BJ (cell line): ENCODE measurements around the gene PEX14. TPM values are rescaled to one million over a fixed set of nuclear protein-coding genes. Genes with fewer than 3 reads are reported as not detected.

ENCODE experiments used
- CTCF ChIA-PET: fragments of 350-600 bp; formaldehyde crosslinking; extraction: SDS; loops from one replicate; lab custom pipeline; 2021; ENCODE audit warnings: antibody characterized with exemption, inconsistent platforms; lab: Yijun Ruan, JAX
- POLR2A ChIA-PET: fragments of 300-600 bp; sonication (Branson Sonifier 250); formaldehyde crosslinking; extraction: SDS; loops from one replicate; lab custom pipeline; 2021; ENCODE audit warnings: antibody characterized with exemption; lab: Charles Lee
- DNase-seq: peaks from one replicate; pipeline ENCODE4 v3.0.0-alpha.2; 2011; ENCODE audit warnings: low read depth
- H3K27me3 ChIP-seq: 2 replicates; pipeline ENCODE4 v1.6.0; 2011; ENCODE audit warnings: low read length; ENCODE audit not compliant: control insufficient read depth, insufficient read depth
- H3K36me3 ChIP-seq: 2 replicates; pipeline ENCODE4 v1.5.1; 2011; ENCODE audit warnings: low read length; ENCODE audit not compliant: control insufficient read depth, insufficient read depth
- H3K4me3 ChIP-seq: 2 replicates; pipeline ENCODE4 v1.5.1; 2011; ENCODE audit warnings: low read depth, mild to moderate bottlenecking, control low read depth, low read length
- CTCF ChIP-seq: IDR thresholded peaks from 2 replicates; pipeline ENCODE4 v1.5.1; 2011; ENCODE audit warnings: low read depth, mild to moderate bottlenecking, control low read depth, inconsistent platforms, low read length, moderate library complexity; ENCODE audit not compliant: insufficient read depth
- polyA plus RNA-seq: library from polyadenylated mRNA; depleted of rRNA; stranded (reverse); fragments of >200 nt; gene quantifications from 2 replicates; pipeline ENCODE4 v1.2.3, GENCODE V29; 2011

Gene PEX14
- polyA plus RNA-seq, 1 experiment = 10.1 TPM

- ChIA-PET CTCF (interaction anchor here (0.6 kb wide), 2 partner anchors 110 to 169 kb away, joined by 3 read pairs; no protein-coding TSS in a partner anchor), POLR2A (interaction anchor here (0.6 kb wide), 1 partner anchor 29 kb away, joined by 4 read pairs; no protein-coding TSS in a partner anchor)
- no peak for TF ChIP-seq CTCF
- DNase-seq = no peak
- Histone ChIP-seq H3K4me3 (no peak overlapping the region), H3K36me3 (peaks cover 2% of the 10 kb centered on the region; the same call in 1 of the 2 replicates), H3K27me3 (no peaks in the 10 kb centered on the region)
Observed at GRCh38 chr1:10601342-10602070, 126.8 kb downstream of the PEX14 start.

- no peaks in the 10 kb centered on the region for H3K27me3 ChIP-seq
- no peak overlapping the region for H3K4me3 ChIP-seq
- TF ChIP-seq CTCF = no peak
- no peak for DNase-seq
- POLR2A ChIA-PET = no interaction called here
- H3K36me3 ChIP-seq = peaks cover 2% of the 10 kb centered on the region; the same call in 1 of the 2 replicates
- CTCF ChIA-PET = interaction anchor here (0.6 kb wide), 1 partner anchor 109 kb away, joined by 3 read pairs; no protein-coding TSS in a partner anchor
Observed at GRCh38 chr1:10602936-10603335, 128.2 kb downstream of the PEX14 start.

- H3K27me3 ChIP-seq = no peaks in the 10 kb centered on the region
- no peak for DNase-seq
- no peak for TF ChIP-seq CTCF
- H3K4me3 ChIP-seq = no peak overlapping the region
- ChIA-PET POLR2A (no interaction called here), CTCF (no interaction called here)
- H3K36me3 ChIP-seq = peaks cover 2% of the 10 kb centered on the region; the same call in 1 of the 2 replicates
Observed at GRCh38 chr1:10604966-10605365, 130.2 kb downstream of the PEX14 start.

- POLR2A ChIA-PET = no interaction called here
Observed at GRCh38 chr1:10606064-10606463, 131.3 kb downstream of the PEX14 start.

More at GRCh38 chr1:10606064-10606463, 131.3 kb downstream of the PEX14 start:
- peaks cover 2% of the 10 kb centered on the region; the same call in 1 of the 2 replicates for H3K36me3 ChIP-seq
- CTCF ChIA-PET = no interaction called here
- DNase-seq = no peak
- no peaks in the 10 kb centered on the region for H3K27me3 ChIP-seq
- TF ChIP-seq CTCF = no peak
- no peak overlapping the region for H3K4me3 ChIP-seq
